HTR-8/SVneo (cell line): ENCODE data around the gene SPX.

Source experiments
- DNase-seq: peaks from one replicate; pipeline ENCODE4 v3.0.0; 2011; ENCODE audit warnings: low spot score, mixed read lengths; ENCODE audit not compliant: insufficient read length
- FAIRE-seq: peaks from 2 replicates; lab custom pipeline; 2011; peaks lifted over from hg19 to GRCh38; lab: Jason Lieb, UNC

SPX gene

GRCh38 chr12:21526053-21526452 lies at the start of gene SPX:
Gene SPX, plus strand, starts transcription at chr12:21526296. Its CDS starts 177 bp downstream, at chr12:21526473.
- FAIRE-seq, result no peak
- peak; percentile 15 for DNase-seq

- FAIRE-seq, result no peak
- no peak for DNase-seq
Measured at GRCh38 chr12:21476949-21477348, 49.1 kb upstream of the SPX start.

- no peak for DNase-seq
- no peak for FAIRE-seq
Measured at GRCh38 chr12:21478756-21479455, 47.2 kb upstream of the SPX start.

- no peak for DNase-seq
- FAIRE-seq, result no peak
Measured at GRCh38 chr12:21483531-21483930, 42.6 kb upstream of the SPX start.

GRCh38 chr12:21485998-21486397 lies 40.1 kb upstream of the SPX start:
- FAIRE-seq (no peak), DNase-seq (no peak)

GRCh38 chr12:21499765-21500164 lies 26.3 kb upstream of the SPX start:
- DNase-seq, result no peak
- no peak for FAIRE-seq

- no peak for FAIRE-seq
- DNase-seq, result no peak
Measured at GRCh38 chr12:21500786-21501257, 25.3 kb upstream of the SPX start.

- FAIRE-seq (peak; percentile 86), DNase-seq (peak; percentile 91)
Measured at GRCh38 chr12:21501258-21502163, 24.6 kb upstream of the SPX start, which contains the start of the genes GOLT1B and RECQL. Gene GOLT1B, plus strand, starts transcription at chr12:21501789. Its CDS starts 135 bp downstream, at chr12:21501924. Gene RECQL, minus strand, starts transcription at chr12:21501635. Its CDS starts 2,065 bp downstream, at chr12:21499570.

- peak; percentile 12 for DNase-seq
- no peak for FAIRE-seq
Measured at GRCh38 chr12:21502164-21502496, 24.0 kb upstream of the SPX start.

- no peak for FAIRE-seq
Measured at GRCh38 chr12:21502872-21503271, 23.2 kb upstream of the SPX start.

GRCh38 chr12:21505888-21506287 lies 20.2 kb upstream of the SPX start:
- no peak for FAIRE-seq
- DNase-seq, result no peak

More at GRCh38 chr12:21502872-21503271, 23.2 kb upstream of the SPX start:
- no peak for DNase-seq

GRCh38 chr12:21507849-21508248 lies 18.2 kb upstream of the SPX start:
- FAIRE-seq, result no peak
- DNase-seq, result no peak

- FAIRE-seq (no peak), DNase-seq (no peak)
Measured at GRCh38 chr12:21509768-21510167, 16.3 kb upstream of the SPX start.

- FAIRE-seq (no peak), DNase-seq (no peak)
Measured at GRCh38 chr12:21516281-21516680, 9.8 kb upstream of the SPX start.

- DNase-seq, result no peak
- FAIRE-seq, result no peak
Measured at GRCh38 chr12:21518451-21518850, 7.6 kb upstream of the SPX start.

GRCh38 chr12:21521541-21521940 lies 4.6 kb upstream of the SPX start:
- FAIRE-seq (no peak), DNase-seq (no peak)

GRCh38 chr12:21523148-21523547 lies 2.9 kb upstream of the SPX start:
- DNase-seq (no peak), FAIRE-seq (no peak)

GRCh38 chr12:21526721-21527345 lies 737 bp downstream of the SPX start:
- FAIRE-seq (no peak), DNase-seq (no peak)

GRCh38 chr12:21527451-21528180 lies 1.5 kb downstream of the SPX start:
- FAIRE-seq (no peak), DNase-seq (peak; percentile 32)

GRCh38 chr12:21528953-21529352 lies 2.9 kb downstream of the SPX start:
- DNase-seq (no peak), FAIRE-seq (no peak)
